Suprapubic skin (tissue), 3 donors: ENCODE data around the gene CHN2.

ENCODE experiments used
- POLR2A ChIP-seq, 2 donors: fragments of 450-650 bp; IDR thresholded peaks; one replicate each; pipeline ENCODE4 v1.6.1; 2017; ENCODE audit warnings: antibody characterized with exemption in 2 of 2, mild to moderate bottlenecking in 2 of 2, moderate library complexity in 2 of 2
- TF ChIP-seq, protein P1 (sequence below), 2 donors: fragments of 200-600 bp in 1 of 2; fragments of 450-650 bp in 1 of 2; sonication (generic) in 1 of 2; IDR thresholded peaks; one replicate each; pipeline ENCODE4 v1.5.1; 2016 to 2019; ENCODE audit warnings: antibody characterized with exemption in 2 of 2, mild to moderate bottlenecking in 1 of 2, moderate library complexity in 1 of 2

- TF ChIP-seq, protein P1, sequence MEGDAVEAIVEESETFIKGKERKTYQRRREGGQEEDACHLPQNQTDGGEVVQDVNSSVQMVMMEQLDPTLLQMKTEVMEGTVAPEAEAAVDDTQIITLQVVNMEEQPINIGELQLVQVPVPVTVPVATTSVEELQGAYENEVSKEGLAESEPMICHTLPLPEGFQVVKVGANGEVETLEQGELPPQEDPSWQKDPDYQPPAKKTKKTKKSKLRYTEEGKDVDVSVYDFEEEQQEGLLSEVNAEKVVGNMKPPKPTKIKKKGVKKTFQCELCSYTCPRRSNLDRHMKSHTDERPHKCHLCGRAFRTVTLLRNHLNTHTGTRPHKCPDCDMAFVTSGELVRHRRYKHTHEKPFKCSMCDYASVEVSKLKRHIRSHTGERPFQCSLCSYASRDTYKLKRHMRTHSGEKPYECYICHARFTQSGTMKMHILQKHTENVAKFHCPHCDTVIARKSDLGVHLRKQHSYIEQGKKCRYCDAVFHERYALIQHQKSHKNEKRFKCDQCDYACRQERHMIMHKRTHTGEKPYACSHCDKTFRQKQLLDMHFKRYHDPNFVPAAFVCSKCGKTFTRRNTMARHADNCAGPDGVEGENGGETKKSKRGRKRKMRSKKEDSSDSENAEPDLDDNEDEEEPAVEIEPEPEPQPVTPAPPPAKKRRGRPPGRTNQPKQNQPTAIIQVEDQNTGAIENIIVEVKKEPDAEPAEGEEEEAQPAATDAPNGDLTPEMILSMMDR (IDR thresholded peaks at IDR 0.05): no peak
- no peak for TF ChIP-seq POLR2A (IDR thresholded peaks at IDR 0.05)
Measured at GRCh38 chr7:29365423-29365822, 170.8 kb downstream of the CHN2 start.
